ENCODE measurements around the gene KDELR3. TPM values are rescaled to one million over a fixed set of nuclear protein-coding genes. Genes with fewer than 3 reads are reported as not detected.

Gene KDELR3
- total and polyA plus RNA-seq, 2 donors (not counting 1 experiment from before 2014, with no cell fraction given), result 78.8 to 305 TPM

- peaks cover 25% of the 10 kb centered on the region for H3K79me2 ChIP-seq (ENCODE audit: control insufficient read depth, insufficient read depth, low read length)
- no peak overlapping the region for H3K9ac ChIP-seq (ENCODE audit: insufficient read depth, low read length)
Observed at GRCh38 chr22:38487946-38488345, 20.1 kb downstream of the KDELR3 start.

GRCh38 chr22:38489142-38489541, 21.2 kb downstream of the KDELR3 start:
- peaks cover 29% of the 10 kb centered on the region for H3K36me3 ChIP-seq (ENCODE audit: control insufficient read depth, insufficient read depth, low read length)
- H3K79me2 ChIP-seq (ENCODE audit: control insufficient read depth, insufficient read depth, low read length), result peaks cover 25% of the 10 kb centered on the region
- peaks cover 21% of the 10 kb centered on the region for H3K4me1 ChIP-seq (ENCODE audit: control insufficient read depth, extremely low read depth, insufficient read depth, low read length)
- H3K9ac ChIP-seq (ENCODE audit: insufficient read depth, low read length), result no peak overlapping the region
- no peaks in the 10 kb centered on the region for H3K27me3 ChIP-seq (ENCODE audit: control insufficient read depth, insufficient read depth, low read length)
- no peaks in the 10 kb centered on the region for H4K20me1 ChIP-seq (ENCODE audit: control insufficient read depth, extremely low read depth, insufficient read depth, low read length)
- no peak overlapping the region for H3K27ac ChIP-seq (ENCODE audit: insufficient read depth, low read length)
- TF ChIP-seq CTCF (conservative IDR thresholded peaks at IDR 0.05 in 1 of 2, IDR thresholded peaks at IDR 0.05 in 1 of 2; ENCODE audit: low read depth in 1 of 2, low read length in 2 of 2), result no peak
- no peak for TF ChIP-seq EZH2 (IDR thresholded peaks at IDR 0.05; ENCODE audit: low read length, missing control alignments)
- no peak overlapping the region for H2AFZ ChIP-seq (ENCODE audit: low read length)
- H3K4me2 ChIP-seq (ENCODE audit: extremely low read depth, insufficient read depth, low read length), result no peak overlapping the region
- no peak overlapping the region for H3K4me3 ChIP-seq (replicated peaks in 1 of 4; ENCODE audit: control extremely low read depth in 1 of 4, insufficient read depth in 1 of 4, low read depth in 3 of 4, low read length in 4 of 4)
- H3K9me3 ChIP-seq (ENCODE audit: control insufficient read depth, insufficient read depth, low read depth, low read length), result no peaks in the 10 kb centered on the region
- no peak for DNase-seq (ENCODE audit: low read depth in 2 of 2)

More at GRCh38 chr22:38487946-38488345, 20.1 kb downstream of the KDELR3 start:
- TF ChIP-seq CTCF (conservative IDR thresholded peaks at IDR 0.05 in 1 of 2, IDR thresholded peaks at IDR 0.05 in 1 of 2; ENCODE audit: low read depth in 1 of 2, low read length in 2 of 2) (no peak), EZH2 (IDR thresholded peaks at IDR 0.05; ENCODE audit: low read length, missing control alignments) (no peak)
- H2AFZ ChIP-seq (ENCODE audit: low read length), result no peak overlapping the region
- H3K4me1 ChIP-seq (ENCODE audit: control insufficient read depth, extremely low read depth, insufficient read depth, low read length), result peaks cover 15% of the 10 kb centered on the region
- H3K27me3 ChIP-seq (ENCODE audit: control insufficient read depth, insufficient read depth, low read length), result no peaks in the 10 kb centered on the region
- H3K4me3 ChIP-seq (replicated peaks in 1 of 4; ENCODE audit: control extremely low read depth in 1 of 4, insufficient read depth in 1 of 4, low read depth in 3 of 4, low read length in 4 of 4), result no peak overlapping the region
- DNase-seq (ENCODE audit: low read depth in 2 of 2), result no peak
- no peak overlapping the region for H3K27ac ChIP-seq (ENCODE audit: insufficient read depth, low read length)
- no peak overlapping the region for H3K4me2 ChIP-seq (ENCODE audit: extremely low read depth, insufficient read depth, low read length)
- peaks cover 23% of the 10 kb centered on the region for H3K36me3 ChIP-seq (ENCODE audit: control insufficient read depth, insufficient read depth, low read length)
- H4K20me1 ChIP-seq (ENCODE audit: control insufficient read depth, extremely low read depth, insufficient read depth, low read length), result no peaks in the 10 kb centered on the region
- H3K9me3 ChIP-seq (ENCODE audit: control insufficient read depth, insufficient read depth, low read depth, low read length), result no peaks in the 10 kb centered on the region

DNA sequence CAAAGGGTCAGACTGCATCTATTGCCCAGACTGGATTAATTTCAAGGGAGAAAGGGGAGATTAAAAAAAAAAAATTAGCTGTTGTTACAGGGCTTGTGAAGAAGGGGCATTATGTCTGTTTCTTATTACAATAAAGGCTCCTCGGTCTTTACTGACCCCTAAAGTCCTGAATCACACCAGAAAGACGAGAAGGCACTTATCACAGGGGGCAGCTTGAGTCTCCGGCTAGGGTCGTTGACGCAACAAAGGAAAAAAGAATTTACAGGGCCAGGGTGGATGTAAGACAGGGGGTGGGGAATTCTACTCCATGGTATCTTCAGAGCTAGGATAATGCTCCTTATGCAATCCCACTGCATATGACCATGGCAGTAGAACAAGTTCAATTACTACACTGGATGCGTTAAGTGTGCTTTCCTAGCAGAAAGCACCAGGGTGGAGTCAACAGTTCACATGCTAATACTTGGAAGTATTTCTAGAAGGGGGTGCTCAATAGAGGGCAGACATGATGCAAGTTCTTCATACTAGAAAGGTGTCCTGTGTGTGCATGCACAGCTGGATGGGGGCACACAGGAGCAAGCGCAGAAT, 21.8 kb downstream of the KDELR3 start:
- H3K36me3 ChIP-seq (ENCODE audit: control insufficient read depth, insufficient read depth, low read length), result peaks cover 29% of the 10 kb centered on the region
- no peaks in the 10 kb centered on the region for H3K9me3 ChIP-seq (ENCODE audit: control insufficient read depth, insufficient read depth, low read depth, low read length)
- H3K4me2 ChIP-seq (ENCODE audit: extremely low read depth, insufficient read depth, low read length), result no peak overlapping the region
- no peak overlapping the region for H2AFZ ChIP-seq (ENCODE audit: low read length)
- TF ChIP-seq EZH2 (IDR thresholded peaks at IDR 0.05; ENCODE audit: low read length, missing control alignments) (no peak), CTCF (conservative IDR thresholded peaks at IDR 0.05 in 1 of 2, IDR thresholded peaks at IDR 0.05 in 1 of 2; ENCODE audit: low read depth in 1 of 2, low read length in 2 of 2) (no peak)
- DNase-seq (ENCODE audit: low read depth in 2 of 2), result no peak
- H4K20me1 ChIP-seq (ENCODE audit: control insufficient read depth, extremely low read depth, insufficient read depth, low read length), result no peaks in the 10 kb centered on the region
- peaks cover 25% of the 10 kb centered on the region for H3K79me2 ChIP-seq (ENCODE audit: control insufficient read depth, insufficient read depth, low read length)
- H3K27me3 ChIP-seq (ENCODE audit: control insufficient read depth, insufficient read depth, low read length), result no peaks in the 10 kb centered on the region
- no peak overlapping the region for H3K9ac ChIP-seq (ENCODE audit: insufficient read depth, low read length)
- peaks cover 21% of the 10 kb centered on the region for H3K4me1 ChIP-seq (ENCODE audit: control insufficient read depth, extremely low read depth, insufficient read depth, low read length)
- H3K27ac ChIP-seq (ENCODE audit: insufficient read depth, low read length), result peak overlapping the region; percentile 48
- H3K4me3 ChIP-seq (replicated peaks in 1 of 4; ENCODE audit: control extremely low read depth in 1 of 4, insufficient read depth in 1 of 4, low read depth in 3 of 4, low read length in 4 of 4), result no peak overlapping the region

Measured in fibroblast of lung (primary cell).